ENCODE measurements around the gene ARHGAP31. TPM values are rescaled to one million over a fixed set of nuclear protein-coding genes. Genes with fewer than 3 reads are reported as not detected.
A peak's percentile ranks its signal among the peaks of the same experiment; 100 is the strongest.

The ARHGAP31 gene
- total RNA-seq, 2 experiments from 2014 or later, result 10.8 to 11.4 TPM

- CTCF ChIA-PET, result interaction anchor here (1.0 kb wide), 1 partner anchor 160 kb away, joined by 3 read pairs; no protein-coding TSS in a partner anchor
- no peaks in the 10 kb centered on the region for H3K27me3 Mint-ChIP-seq
- POLR2A ChIA-PET, result no interaction called here
- intact Hi-C loops (cut with micrococcal nuclease), result no loop called here
- peaks cover 79% of the 10 kb centered on the region for H3K36me3 Mint-ChIP-seq
- no peak overlapping the region for H3K27ac Mint-ChIP-seq
- no peaks in the 10 kb centered on the region for H3K4me1 Mint-ChIP-seq (ENCODE audit: low read depth)
- H3K4me3 Mint-ChIP-seq, result no peak overlapping the region
- DNase-seq, result no peak
- peaks cover 13% of the 10 kb centered on the region for H3K9me3 Mint-ChIP-seq
These were observed 140.5 kb downstream of the ARHGAP31 start for GRCh38 chr3:119434703-119435102.

- no peaks in the 10 kb centered on the region for H3K9me3 Mint-ChIP-seq
- peaks cover 62% of the 10 kb centered on the region for H3K36me3 Mint-ChIP-seq
- ChIA-PET POLR2A (no interaction called here), CTCF (no interaction called here)
- no peaks in the 10 kb centered on the region for H3K27me3 Mint-ChIP-seq
- intact Hi-C loops (cut with micrococcal nuclease), result no loop called here
- H3K27ac Mint-ChIP-seq, result no peak overlapping the region
- H3K4me1 Mint-ChIP-seq (ENCODE audit: low read depth), result no peaks in the 10 kb centered on the region
- DNase-seq, result no peak
- no peak overlapping the region for H3K4me3 Mint-ChIP-seq
These were observed 142.8 kb downstream of the ARHGAP31 start for GRCh38 chr3:119436977-119437376.

GRCh38 chr3:119437691-119438258 is 143.6 kb downstream of the ARHGAP31 start:
- Mint-ChIP-seq H3K9me3 (no peaks in the 10 kb centered on the region), H3K27ac (no peak overlapping the region), H3K4me1 (ENCODE audit: low read depth) (no peaks in the 10 kb centered on the region), H3K4me3 (no peak overlapping the region), H3K36me3 (peaks cover 62% of the 10 kb centered on the region), H3K27me3 (no peaks in the 10 kb centered on the region)
- DNase-seq, result no peak
- intact Hi-C loops (cut with micrococcal nuclease), result no loop called here
- CTCF ChIA-PET, result no interaction called here
- POLR2A ChIA-PET, result no interaction called here

- CTCF ChIA-PET, result no interaction called here
- Mint-ChIP-seq H3K27me3 (no peaks in the 10 kb centered on the region), H3K4me1 (ENCODE audit: low read depth) (peaks cover 7% of the 10 kb centered on the region), H3K27ac (no peak overlapping the region), H3K36me3 (peaks cover 40% of the 10 kb centered on the region), H3K9me3 (no peaks in the 10 kb centered on the region), H3K4me3 (no peak overlapping the region)
- no peak for DNase-seq
- intact Hi-C loops (cut with micrococcal nuclease), result no loop called here
- POLR2A ChIA-PET, result no interaction called here
These were observed 149.0 kb downstream of the ARHGAP31 start for GRCh38 chr3:119443179-119443578.

GRCh38 chr3:119444590-119444989 is 150.4 kb downstream of the ARHGAP31 start:
- intact Hi-C loops (cut with micrococcal nuclease), result no loop called here
- ChIA-PET POLR2A (no interaction called here), CTCF (no interaction called here)
- Mint-ChIP-seq H3K27me3 (no peaks in the 10 kb centered on the region), H3K27ac (peak overlapping the region; percentile 23), H3K4me1 (ENCODE audit: low read depth) (peaks cover 7% of the 10 kb centered on the region), H3K36me3 (peaks cover 37% of the 10 kb centered on the region), H3K4me3 (no peak overlapping the region), H3K9me3 (no peaks in the 10 kb centered on the region)
- no peak for DNase-seq

GRCh38 chr3:119453822-119454221 is 159.6 kb downstream of the ARHGAP31 start:
- peaks cover 4% of the 10 kb centered on the region for H3K4me1 Mint-ChIP-seq (ENCODE audit: low read depth)
- H3K27ac Mint-ChIP-seq, result no peak overlapping the region
- DNase-seq, result no peak
- H3K36me3 Mint-ChIP-seq, result peaks cover 43% of the 10 kb centered on the region
- no peaks in the 10 kb centered on the region for H3K27me3 Mint-ChIP-seq
- POLR2A ChIA-PET, result no interaction called here
- intact Hi-C loops (cut with micrococcal nuclease), result no loop called here
- CTCF ChIA-PET, result interaction anchor here (1.5 to 1.7 kb wide), 2 partner anchors 227 to 571 kb away, joined by 4 to 5 read pairs; no protein-coding TSS in a partner anchor
- no peak overlapping the region for H3K4me3 Mint-ChIP-seq
- H3K9me3 Mint-ChIP-seq, result no peaks in the 10 kb centered on the region

GRCh38 chr3:119456469-119456868 is 162.3 kb downstream of the ARHGAP31 start:
- intact Hi-C loops (cut with micrococcal nuclease), result no loop called here
- Mint-ChIP-seq H3K36me3 (peaks cover 52% of the 10 kb centered on the region), H3K27me3 (no peaks in the 10 kb centered on the region), H3K4me1 (ENCODE audit: low read depth) (peaks cover 16% of the 10 kb centered on the region), H3K9me3 (no peaks in the 10 kb centered on the region), H3K27ac (no peak overlapping the region), H3K4me3 (no peak overlapping the region)
- ChIA-PET CTCF (interaction anchor here (0.9 to 1.0 kb wide), 2 partner anchors 225 to 574 kb away, joined by 3 read pairs; no protein-coding TSS in a partner anchor), POLR2A (no interaction called here)
- DNase-seq, result no peak

- DNase-seq, result no peak
- Mint-ChIP-seq H3K27ac (no peak overlapping the region), H3K27me3 (no peaks in the 10 kb centered on the region), H3K4me3 (no peak overlapping the region), H3K9me3 (no peaks in the 10 kb centered on the region), H3K36me3 (peaks cover 48% of the 10 kb centered on the region), H3K4me1 (ENCODE audit: low read depth) (peaks cover 23% of the 10 kb centered on the region)
- intact Hi-C loops (cut with micrococcal nuclease), result no loop called here
- ChIA-PET POLR2A (no interaction called here), CTCF (interaction anchor here (1.0 kb wide), 1 partner anchor 224 kb away, joined by 3 read pairs; no protein-coding TSS in a partner anchor)
These were observed 163.1 kb downstream of the ARHGAP31 start for GRCh38 chr3:119457246-119457645.

GRCh38 chr3:119463171-119464169 is 169.3 kb downstream of the ARHGAP31 start, which contains the start of gene TMEM39A:
Gene TMEM39A (minus strand): TSS chr3:119463615. CDS start chr3:119462074, 1,541 bp downstream.
- Mint-ChIP-seq H3K4me1 (ENCODE audit: low read depth) (peaks cover 41% of the 10 kb centered on the region), H3K36me3 (peaks cover 27% of the 10 kb centered on the region), H3K9me3 (no peaks in the 10 kb centered on the region), H3K4me3 (peak within 1 kb of the TSS; percentile 97), H3K27me3 (no peaks in the 10 kb centered on the region), H3K27ac (peak within 1 kb of the TSS; percentile 98)
- peak; percentile 99 for DNase-seq
- CTCF ChIA-PET, result interaction anchor here (0.7 to 2.7 kb wide), 7 partner anchors 13 to 223 kb away, joined by 3 to 11 read pairs (median 4); partner anchors contain the start of gene B4GALT4
- POLR2A ChIA-PET, result interaction anchor here (0.6 to 4.9 kb wide), 15 partner anchors 12 to 885 kb away, joined by 3 to 42 read pairs (median 4); partner anchors contain the start of genes ARHGAP31, COX17 and TIMMDC1
- intact Hi-C loops (cut with micrococcal nuclease), result loop anchor here (1.0 to 10.0 kb wide), 13 partner anchors 35 to 1281 kb away; partner anchors contain the start of genes ADPRH, ARHGAP31, B4GALT4 and CD80

GRCh38 chr3:119468041-119468440 is 173.9 kb downstream of the ARHGAP31 start:
- no peaks in the 10 kb centered on the region for H3K9me3 Mint-ChIP-seq
- H3K36me3 Mint-ChIP-seq, result peaks cover 15% of the 10 kb centered on the region
- ChIA-PET CTCF (no interaction called here), POLR2A (interaction anchor here (1.0 to 1.7 kb wide), 3 partner anchors 30 to 173 kb away, joined by 3 to 6 read pairs (median 5); partner anchors contain the start of genes ARHGAP31 and TIMMDC1)
- intact Hi-C loops (cut with micrococcal nuclease), result loop anchor here (1.0 to 10.0 kb wide), 2 partner anchors 171 to 1277 kb away; partner anchors contain the start of genes GTF2E1 and RABL3
- no peak for DNase-seq
- H3K27me3 Mint-ChIP-seq, result no peaks in the 10 kb centered on the region
- peak overlapping the region; percentile 95 for H3K4me3 Mint-ChIP-seq
- H3K27ac Mint-ChIP-seq, result peak overlapping the region; percentile 92
- peaks cover 41% of the 10 kb centered on the region for H3K4me1 Mint-ChIP-seq (ENCODE audit: low read depth)

- H3K4me1 Mint-ChIP-seq (ENCODE audit: low read depth), result peaks cover 29% of the 10 kb centered on the region
- H3K9me3 Mint-ChIP-seq, result no peaks in the 10 kb centered on the region
- H3K27ac Mint-ChIP-seq, result peak overlapping the region; percentile 92
- peaks cover 6% of the 10 kb centered on the region for H3K36me3 Mint-ChIP-seq
- no peaks in the 10 kb centered on the region for H3K27me3 Mint-ChIP-seq
- intact Hi-C loops (cut with micrococcal nuclease), result loop anchor here (1.0 to 10.0 kb wide), 3 partner anchors 29 to 1275 kb away; partner anchors contain the start of genes COX17, GTF2E1, RABL3 and TIMMDC1
- peak overlapping the region; percentile 95 for H3K4me3 Mint-ChIP-seq
- ChIA-PET CTCF (interaction anchor here (0.8 to 1.9 kb wide), 7 partner anchors 25 to 229 kb away, joined by 3 to 6 read pairs (median 3); partner anchors contain the start of genes B4GALT4 and TIMMDC1), POLR2A (interaction anchor here (1.5 to 2.4 kb wide), 3 partner anchors 30 to 207 kb away, joined by 5 to 16 read pairs (median 6); partner anchors contain the start of genes ARHGAP31, COX17 and TIMMDC1)
- DNase-seq, result no peak
These were observed 175.4 kb downstream of the ARHGAP31 start for GRCh38 chr3:119469418-119470189.

All from activated CD4-positive, alpha-beta memory T cell treated with anti-CD3 and anti-CD28 coated beads for 36 hours (primary cell).